ENCODE data around the gene SLC4A4.

DNA sequence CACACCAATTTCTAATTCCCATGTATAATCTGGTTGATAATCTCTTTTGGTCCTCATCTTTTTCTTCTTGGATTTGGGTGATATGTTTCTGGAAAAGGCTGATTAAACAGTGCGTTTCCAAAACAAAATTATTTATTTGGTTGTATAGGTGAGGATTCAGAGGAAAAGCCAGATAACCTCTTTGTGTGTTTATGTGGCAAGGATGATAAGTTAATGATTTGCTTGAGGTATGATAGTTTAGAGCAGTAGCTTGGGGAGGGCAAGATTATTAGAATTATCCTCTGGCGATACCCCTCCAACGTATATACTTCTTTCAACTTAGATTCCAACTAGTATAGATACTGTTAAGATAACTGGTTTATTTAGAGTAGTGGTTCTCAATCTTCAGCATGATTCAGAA, 53.3 kb downstream of the SLC4A4 start:
- TF ChIP-seq EP300 (IDR thresholded peaks at IDR 0.05) = no peak
- TF ChIP-seq, protein P1, sequence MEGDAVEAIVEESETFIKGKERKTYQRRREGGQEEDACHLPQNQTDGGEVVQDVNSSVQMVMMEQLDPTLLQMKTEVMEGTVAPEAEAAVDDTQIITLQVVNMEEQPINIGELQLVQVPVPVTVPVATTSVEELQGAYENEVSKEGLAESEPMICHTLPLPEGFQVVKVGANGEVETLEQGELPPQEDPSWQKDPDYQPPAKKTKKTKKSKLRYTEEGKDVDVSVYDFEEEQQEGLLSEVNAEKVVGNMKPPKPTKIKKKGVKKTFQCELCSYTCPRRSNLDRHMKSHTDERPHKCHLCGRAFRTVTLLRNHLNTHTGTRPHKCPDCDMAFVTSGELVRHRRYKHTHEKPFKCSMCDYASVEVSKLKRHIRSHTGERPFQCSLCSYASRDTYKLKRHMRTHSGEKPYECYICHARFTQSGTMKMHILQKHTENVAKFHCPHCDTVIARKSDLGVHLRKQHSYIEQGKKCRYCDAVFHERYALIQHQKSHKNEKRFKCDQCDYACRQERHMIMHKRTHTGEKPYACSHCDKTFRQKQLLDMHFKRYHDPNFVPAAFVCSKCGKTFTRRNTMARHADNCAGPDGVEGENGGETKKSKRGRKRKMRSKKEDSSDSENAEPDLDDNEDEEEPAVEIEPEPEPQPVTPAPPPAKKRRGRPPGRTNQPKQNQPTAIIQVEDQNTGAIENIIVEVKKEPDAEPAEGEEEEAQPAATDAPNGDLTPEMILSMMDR (IDR thresholded peaks at IDR 0.05) = no peak

Data from suprapubic skin (tissue), 3 donors.